ENCODE data around the gene POLD1.

POLD1 gene

DNA sequence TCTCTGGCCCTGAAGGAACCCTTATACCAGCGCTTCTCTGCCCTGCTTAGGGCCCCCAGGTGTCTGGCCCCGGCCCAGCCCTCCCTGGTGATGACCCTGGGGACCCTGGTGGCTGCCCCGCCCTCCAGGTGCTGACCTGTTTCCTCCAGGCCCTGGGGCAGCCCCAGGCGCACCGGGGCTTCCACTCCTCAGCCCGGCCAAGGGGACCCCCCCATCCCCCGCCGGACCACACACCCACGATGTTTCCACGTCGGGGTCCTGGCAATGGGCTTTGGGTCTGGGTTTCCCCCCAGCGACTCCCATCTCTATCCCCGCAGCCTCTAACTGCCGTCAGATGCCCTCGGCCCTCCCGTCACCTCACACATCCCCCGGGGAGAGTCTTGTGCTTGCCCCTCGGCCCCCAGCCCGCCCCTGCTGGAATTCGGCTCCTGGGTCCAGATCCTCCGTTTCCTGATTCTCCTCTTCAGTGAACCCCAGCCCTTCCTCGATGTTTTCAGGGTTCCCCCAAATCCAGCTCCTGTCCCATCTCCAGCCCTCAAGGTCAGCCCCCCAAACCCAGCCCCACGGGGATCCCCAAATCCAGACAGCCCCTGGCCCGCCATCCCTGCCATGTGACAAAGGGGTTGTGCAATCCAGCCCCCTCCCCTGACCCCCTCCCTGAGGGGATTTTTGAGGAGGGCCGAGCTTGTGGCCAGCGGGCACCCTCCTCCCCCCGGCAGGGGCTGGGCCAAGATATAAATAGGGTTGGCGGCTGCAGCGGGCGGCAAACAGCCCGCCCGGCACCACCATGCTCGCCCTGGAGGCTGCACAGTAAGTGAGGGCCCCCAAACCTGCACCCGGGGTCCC is 34.3 kb downstream of the POLD1 start, which contains the start of gene SPIB:
SPIB (plus strand) TSS at position 763 of the 846 bp plus-strand sequence; CDS start at position 788, 25 bp downstream.
- DNase-seq (ENCODE audit: low read depth in 2 of 2): no peak

DNA sequence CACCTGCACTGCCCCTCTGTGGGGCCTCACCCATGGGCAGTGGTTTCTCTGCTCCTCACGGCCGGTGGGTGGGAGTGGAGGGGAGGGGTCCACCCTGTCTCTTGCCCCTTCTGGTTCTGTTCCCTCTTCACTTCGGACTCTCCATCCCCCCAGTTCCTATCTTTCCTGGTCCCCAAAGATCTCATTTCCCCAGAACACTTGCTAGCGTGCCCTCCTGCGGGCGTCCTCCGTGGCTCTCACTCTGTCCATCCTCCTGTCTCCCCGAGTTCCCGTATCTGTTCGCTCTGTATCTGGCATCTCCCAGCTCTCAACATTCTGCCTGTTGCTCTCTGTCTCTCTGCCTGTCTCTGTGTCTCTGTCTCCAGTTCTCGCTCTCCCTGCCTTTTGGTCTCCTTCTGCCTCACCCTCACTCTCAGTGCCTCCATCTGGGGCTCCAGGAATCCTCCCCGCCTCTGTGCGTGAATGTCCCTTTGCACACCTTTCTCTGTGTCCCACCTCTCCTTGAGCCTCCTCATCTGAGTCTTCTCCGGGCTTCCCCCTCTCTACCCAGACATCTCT is 35.0 kb downstream of the POLD1 start:
- no peak for DNase-seq (ENCODE audit: low read depth in 2 of 2)

DNA sequence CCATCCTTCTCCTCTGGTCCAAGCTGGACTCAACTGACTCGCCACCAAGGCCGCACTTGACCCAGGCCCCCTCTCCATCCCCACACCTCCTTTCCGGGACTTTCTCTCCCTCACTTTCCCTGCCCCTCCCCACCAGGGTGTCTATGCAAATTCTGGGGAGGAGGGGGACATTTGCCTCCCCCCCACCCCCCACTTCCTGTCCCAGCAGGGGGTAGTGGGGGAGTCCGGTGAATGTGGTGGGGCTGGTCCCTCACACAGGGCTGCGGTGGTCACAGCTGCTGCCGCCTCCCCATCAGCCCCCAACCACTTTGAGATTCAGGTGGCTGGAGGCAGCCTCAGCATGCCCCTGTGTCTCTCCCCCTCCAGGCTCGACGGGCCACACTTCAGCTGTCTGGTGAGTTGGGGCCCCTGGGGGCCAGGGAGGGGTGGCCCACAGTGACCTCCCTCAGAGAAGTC is 35.5 kb downstream of the POLD1 start:
- no peak for DNase-seq (ENCODE audit: low read depth in 2 of 2)

DNA sequence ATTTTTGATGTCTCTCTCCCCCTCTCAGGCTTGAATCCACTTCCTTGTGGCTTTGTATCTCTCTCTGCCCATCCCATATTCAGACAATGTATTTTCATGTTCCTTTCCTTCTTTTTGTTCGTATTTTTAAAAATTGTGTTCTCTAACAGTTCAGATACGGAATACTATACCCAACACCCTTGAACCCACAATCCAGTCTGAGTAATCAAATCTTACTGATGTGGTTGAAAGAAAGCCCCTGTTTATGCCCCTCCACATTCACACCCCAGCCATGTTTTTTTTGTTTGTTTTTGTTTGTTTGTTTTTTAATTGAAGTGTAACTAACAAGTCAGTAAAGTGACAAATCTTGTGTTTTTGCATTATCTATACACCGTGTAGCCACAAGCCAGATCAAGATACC is 36.0 kb downstream of the POLD1 start:
- no peak for DNase-seq (ENCODE audit: low read depth in 2 of 2)

DNA sequence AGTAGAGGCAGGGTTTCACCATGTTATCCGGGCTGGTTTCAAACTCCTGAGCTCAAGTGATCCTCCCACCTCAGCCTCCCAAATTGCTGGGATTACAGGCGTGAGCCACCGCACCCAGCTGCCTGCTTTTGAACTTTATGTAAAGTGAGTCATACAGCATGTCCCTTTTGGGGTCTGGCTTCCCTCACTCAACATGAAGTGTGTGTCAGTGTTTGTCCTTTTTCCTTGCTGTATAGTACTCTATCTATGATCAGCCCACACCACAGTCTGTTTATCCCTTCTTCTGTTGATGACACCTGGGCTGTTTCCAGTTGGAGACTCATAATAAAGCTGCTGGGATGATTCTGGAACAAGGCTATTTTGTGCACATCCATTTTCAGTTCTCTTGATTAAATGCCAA is 36.7 kb downstream of the POLD1 start:
- no peak for DNase-seq (ENCODE audit: low read depth in 2 of 2)

DNA sequence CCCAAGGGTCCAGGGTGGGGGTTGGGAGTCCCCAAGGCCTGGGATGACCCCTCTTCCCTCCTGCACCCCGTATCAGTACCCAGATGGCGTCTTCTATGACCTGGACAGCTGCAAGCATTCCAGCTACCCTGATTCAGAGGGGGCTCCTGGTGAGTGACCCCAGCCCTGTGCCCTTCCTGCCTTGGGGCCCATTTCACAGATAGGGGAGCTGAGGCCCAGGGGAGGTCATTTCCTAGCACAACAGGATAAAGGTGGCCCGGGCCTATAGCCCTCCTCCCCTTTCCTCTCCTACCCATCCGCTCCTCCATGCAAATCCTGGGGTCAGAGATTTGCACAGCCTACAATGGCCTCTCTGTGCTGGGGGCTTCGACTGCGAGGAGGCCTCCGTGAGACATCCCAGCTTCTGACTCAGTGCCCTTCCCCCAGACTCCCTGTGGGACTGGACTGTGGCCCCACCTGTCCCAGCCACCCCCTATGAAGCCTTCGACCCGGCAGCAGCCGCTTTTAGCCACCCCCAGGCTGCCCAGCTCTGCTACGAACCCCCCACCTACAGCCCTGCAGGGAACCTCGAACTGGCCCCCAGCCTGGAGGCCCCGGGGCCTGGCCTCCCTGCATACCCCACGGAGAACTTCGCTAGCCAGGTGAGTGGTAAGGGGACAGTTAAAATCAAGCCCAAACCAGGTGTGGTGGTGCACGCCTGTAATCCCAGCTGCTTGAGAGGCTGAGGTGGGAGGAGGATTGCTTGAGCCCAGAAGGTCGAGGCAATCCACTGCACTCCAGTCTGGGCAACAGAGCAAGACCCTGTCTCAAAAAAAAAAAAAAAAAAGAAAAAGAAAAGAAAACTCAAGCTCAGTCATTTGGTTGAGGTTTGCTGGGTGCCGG is 38.5 kb downstream of the POLD1 start:
- no peak for DNase-seq (ENCODE audit: low read depth in 2 of 2)

DNA sequence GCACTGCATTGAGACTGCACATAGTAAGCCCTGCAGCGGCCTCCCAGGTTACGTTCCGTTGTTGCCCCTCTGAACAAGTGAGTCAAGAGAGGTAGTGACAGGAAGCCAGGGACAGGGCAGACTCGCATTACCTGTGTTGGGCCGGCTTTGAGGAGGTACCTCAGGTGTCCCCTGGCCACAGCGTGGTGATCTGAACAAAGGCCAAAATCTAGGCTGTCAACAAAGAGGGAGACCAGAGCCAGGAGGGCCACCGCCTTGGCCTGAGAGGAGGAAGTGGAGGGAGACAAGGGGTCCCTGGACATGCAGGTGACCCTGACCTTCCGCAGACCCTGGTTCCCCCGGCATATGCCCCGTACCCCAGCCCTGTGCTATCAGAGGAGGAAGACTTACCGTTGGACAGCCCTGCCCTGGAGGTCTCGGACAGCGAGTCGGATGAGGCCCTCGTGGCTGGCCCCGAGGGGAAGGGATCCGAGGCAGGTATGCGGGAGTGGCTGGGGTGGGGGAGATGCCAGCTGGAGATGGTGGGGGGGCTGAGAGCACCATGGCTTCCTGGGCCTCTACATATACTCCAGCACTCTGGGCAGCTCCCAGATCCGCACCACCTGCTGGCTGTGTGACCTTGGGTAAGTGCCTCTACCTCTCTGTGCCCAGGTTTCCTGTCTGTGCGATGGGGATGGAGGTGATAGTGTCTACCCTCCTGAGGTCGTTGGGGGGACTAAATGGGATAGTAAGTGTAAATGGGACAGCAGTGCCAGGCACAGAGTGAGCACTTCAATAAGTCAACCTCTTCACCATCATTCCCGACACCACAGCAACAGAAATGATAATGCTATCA is 39.3 kb downstream of the POLD1 start:
- DNase-seq (ENCODE audit: low read depth in 2 of 2): no peak

DNA sequence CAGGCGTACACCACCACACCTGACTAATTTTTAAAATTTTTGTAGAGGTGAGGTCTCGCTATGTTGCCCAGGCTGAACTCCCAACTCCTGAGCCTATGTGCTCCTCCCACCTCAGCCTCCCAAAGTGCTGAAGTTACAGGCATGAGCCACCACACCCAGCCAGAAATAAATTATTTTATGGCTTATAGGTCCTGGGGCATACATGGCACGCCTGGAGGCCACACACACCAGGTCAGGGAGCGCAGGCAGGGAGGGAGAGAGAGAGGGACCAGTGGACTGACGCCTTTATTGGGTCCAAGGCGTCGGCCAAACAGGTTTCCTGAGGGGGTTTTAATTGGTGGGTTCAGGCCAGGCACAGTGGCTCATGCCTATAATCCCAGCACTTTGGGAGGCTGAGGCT is 41.4 kb downstream of the POLD1 start:
- no peak for DNase-seq (ENCODE audit: low read depth in 2 of 2)

DNA sequence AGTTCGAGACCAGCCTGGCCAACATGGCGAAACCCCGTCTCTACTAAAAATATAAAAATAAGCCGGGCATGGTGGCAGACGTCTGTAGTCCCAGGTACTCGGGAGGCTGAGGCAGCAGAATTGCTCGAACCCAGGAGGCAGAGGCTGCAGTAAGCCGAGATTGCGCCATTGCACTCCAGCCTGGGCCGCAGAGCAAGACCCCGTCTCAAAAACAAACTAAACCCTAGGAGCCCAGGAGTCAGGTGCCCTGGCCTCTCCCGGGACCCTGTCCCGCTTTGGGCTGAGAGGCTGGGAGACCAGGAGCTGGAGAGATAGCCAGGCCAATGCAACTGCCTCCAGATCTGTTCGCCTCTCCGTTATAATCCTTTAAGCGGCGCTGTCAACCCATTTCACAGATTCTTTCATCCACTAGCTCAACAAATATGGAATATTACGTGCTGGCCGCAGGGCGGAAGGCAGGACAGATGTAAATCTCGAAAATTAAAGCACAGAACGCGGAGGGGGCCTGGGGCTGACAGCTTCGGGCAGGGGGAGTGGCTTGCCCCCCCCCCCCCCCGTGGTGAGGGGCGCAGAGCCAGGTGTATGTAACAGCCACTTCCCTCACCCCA is 43.3 kb downstream of the POLD1 start:
- no peak for DNase-seq (ENCODE audit: low read depth in 2 of 2)

DNA sequence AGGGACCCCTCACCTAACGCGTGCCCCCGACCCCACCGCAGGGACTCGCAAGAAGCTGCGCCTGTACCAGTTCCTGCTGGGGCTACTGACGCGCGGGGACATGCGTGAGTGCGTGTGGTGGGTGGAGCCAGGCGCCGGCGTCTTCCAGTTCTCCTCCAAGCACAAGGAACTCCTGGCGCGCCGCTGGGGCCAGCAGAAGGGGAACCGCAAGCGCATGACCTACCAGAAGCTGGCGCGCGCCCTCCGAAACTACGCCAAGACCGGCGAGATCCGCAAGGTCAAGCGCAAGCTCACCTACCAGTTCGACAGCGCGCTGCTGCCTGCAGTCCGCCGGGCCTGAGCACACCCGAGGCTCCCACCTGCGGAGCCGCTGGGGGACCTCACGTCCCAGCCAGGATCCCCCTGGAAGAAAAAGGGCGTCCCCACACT is 43.9 kb downstream of the POLD1 start:
- DNase-seq (ENCODE audit: low read depth in 2 of 2): peak in 1 of 2 donors; percentile 29

DNA sequence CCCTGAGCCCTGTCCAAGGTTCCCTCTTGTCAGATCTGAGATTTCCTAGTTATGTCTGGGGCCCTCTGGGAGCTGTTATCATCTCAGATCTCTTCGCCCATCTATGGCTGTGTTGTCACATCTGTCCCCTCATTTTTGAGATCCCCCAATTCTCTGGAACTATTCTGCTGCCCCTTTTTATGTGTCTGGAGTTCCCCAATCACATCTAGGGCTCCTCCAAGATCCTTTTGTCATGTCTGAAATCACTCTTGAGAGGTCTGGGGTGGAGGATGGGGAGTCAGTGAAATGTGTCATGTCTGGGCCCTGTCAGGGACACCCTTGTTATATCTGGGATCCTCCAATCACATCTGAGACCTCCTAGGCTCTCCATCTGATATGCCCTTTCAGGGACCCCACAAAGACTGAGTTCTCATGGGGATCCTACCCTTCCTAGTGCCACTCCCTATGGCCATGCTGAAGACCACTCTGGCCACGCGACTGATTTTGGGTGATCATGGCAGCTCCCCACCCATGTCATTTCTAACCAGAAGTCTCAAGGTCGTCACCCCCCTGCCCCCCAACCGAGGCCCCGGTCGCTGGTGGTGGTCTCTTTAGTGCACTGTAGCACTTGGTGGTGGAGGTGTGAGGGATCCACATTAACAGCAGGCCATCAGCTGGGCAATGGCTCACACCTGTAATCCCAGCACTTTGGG is 44.8 kb downstream of the POLD1 start:
- DNase-seq (ENCODE audit: low read depth in 2 of 2): no peak

DNA sequence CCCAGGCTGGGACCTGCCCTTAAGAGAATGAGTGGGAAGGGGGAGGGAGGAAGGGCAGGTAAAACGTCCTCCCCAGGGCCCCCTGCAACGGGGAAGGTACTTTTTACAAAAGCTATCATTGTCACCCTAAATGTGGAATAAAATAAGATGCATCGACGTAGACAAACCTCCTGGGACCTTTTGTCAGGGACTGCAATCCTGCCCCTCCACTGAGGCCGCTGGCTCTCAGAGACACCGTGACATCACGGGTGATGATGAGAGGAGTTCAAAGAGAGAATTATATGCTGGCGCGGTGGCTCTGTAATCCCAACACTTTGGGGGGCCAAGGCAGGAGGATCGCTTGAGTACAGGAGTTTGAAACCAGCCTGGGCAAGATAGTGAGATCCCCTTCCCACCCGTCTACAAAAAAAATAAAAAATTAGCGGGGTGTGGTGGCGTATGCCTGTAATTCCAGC is 46.8 kb downstream of the POLD1 start:
- no peak for DNase-seq (ENCODE audit: low read depth in 2 of 2)

DNA sequence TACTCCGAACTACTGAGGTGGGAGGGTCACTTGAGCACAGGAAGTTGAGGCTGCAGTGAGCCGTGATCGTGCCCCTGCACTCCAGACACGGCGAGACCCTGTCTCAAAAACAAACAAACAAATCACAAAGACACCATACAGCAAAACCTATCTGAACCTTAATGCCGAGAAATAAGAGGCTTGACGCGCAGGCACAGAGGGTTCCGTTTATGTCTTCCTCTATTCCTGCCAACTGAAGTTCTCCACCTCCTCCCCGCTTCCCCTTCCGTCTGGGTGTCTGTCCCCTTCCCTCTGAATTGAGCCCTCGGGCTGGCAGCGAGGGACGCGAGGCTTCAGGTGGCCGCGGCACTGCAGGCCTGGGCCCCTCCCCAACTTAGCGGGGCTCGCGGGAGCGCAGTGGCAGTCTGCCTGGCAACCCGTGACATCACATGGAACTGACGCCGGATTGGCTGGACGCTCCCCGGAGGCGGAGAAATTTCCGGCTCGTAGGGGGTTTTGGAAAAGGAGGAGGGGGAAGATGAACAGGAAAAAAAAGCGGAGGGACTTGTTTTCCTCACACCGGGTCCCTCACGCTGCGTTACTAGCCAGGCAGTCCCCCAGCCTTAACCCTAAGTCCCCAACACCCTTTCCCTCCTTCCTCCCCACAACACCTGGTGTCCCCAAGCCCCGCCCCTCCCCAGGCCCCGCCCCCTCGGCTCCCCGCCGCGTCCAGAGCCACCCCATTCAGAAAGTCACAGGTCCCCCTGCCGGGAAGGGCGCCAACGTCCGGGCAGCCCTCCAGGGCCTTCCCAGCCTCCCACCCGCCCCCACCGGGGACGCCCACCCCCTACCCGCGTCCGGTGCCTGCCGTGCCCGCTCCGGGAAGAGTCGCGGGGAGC is 47.4 kb downstream of the POLD1 start:
- DNase-seq (ENCODE audit: low read depth in 2 of 2): peak; percentile 81 to 86

DNA sequence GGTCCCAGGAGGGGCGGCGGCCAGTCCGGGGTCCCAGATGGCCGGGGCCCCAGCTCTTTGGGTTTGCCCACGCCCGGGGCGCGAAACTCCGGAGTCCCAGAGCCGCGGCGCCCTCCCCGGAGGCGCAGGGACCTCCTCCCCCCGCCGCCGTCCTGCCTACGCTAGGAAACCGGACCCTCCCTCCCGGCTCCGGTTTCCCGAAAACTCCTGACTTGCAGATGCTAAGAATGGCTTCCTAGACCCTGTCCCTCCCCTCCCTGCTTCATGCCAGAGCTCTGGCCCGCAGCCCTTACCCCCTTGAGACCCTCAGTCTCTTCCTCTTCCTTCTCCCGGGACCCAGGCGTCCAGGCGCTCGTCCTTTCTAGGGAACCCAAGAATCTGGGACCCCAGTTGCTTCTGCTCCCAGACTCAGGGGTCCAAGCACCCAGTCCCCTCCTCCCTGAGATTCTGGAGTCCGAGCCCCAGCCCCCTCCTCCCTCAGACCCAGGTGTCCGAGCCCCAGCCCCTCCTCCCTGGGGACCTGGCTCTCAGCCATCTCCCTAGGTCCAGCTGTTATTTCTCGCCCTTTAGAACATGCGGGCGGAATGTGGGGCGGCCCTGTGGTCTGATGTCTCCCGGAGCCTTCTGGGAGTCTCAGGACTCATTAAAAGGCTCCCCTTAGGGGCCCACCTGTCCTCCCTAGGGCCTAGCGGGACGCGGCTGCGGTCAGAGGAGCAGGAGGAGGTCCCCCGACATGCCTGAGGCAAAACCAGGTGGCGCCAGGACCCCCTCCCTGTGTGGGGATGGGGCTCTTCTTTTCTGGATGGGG is 48.3 kb downstream of the POLD1 start, which contains the start of gene MYBPC2:
MYBPC2 (plus strand) TSS at position 672 of the 808 bp plus-strand sequence; CDS start at position 734, 62 bp downstream.
- DNase-seq (ENCODE audit: low read depth in 2 of 2): no peak

DNA sequence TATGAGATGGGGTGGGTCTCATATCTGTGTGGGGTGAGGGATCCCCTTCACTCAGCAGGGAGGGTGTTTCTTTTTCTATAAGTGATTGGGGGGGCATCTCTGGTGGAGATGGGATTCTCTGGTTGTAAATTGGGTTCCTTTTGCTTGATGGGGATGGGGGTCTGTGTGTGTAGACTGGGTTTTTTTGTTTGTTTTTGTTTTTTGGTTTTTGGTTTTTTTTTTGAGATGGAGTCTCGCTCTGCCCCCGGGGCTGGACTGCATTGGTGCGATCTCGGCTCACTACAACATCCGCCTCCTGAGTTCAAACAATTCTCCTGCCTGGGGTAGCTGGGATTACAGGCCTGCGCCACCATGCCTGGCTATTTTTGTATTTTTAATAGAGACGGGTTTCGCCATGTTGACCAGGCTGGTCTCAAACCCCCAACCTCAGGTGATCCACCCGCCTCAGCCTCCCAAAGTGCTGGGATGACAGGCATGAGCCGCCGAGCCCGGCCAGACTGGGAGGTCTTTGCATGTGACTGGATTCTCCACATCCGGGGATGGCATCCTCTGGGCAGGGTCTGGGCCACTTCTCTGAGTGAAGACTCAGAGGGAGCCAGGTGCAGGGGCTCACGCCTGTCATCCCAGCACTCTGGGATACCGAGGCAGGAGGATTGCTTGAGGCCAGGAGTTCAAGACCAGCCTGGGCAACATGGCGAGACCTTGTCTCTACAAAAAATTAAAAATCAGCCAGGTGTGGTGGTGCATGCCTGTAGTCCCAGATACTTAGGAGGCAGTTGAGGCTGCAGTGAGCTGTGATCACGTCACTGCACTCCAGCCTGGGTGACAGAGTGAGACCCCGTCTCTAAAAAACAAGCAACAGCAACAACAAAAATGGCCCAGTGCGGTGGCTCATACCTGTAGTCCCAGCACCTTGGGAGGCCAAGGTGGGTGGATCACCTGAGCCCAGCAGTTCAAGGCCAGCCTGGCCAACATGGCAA is 49.3 kb downstream of the POLD1 start:
- DNase-seq (ENCODE audit: low read depth in 2 of 2): no peak

DNA sequence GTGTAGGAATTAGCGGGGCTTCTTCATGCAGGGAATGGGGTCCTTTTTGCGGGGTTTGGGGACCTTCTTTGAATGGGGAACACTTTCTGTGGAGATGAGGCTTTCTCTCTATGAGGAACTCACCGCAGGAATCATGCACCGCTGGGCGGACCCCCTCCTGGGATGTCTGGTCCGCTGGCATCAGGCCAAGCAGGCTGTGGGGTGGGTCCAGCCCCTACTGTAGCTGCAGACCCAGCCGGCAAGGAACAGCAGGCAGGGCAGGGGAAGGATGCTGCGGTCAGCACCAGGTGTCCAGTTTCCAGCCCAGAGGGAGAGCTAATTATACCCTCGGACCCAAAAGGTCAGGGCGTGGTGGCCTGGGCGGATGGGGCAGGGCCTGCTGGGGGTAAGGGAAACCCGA is 50.4 kb downstream of the POLD1 start:
- no peak for DNase-seq (ENCODE audit: low read depth in 2 of 2)

DNA sequence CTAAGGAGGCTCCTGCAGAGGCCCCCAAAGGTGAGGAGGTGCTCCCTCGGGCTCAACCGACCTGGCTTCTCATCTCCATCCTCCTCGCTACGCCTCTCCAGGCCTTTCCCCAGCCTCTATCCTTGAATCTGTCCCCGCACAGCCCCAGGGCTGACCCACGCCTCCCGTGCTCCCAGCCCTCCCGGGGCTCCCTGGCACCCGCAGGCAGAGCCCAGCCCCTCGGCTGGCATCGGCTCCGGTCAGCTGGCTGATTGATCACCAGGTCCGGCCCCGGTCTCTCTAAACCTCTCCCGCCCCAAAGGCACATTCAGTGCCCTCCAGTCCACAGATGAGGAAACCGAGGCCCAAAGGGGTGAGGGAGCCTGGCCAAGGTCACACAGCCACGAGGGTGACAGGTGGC is 51.1 kb downstream of the POLD1 start:
- no peak for DNase-seq (ENCODE audit: low read depth in 2 of 2)
